GM23338 (cell line): ENCODE measurements around the gene NFATC3. TPM values are rescaled to one million over a fixed set of nuclear protein-coding genes. Genes with fewer than 3 reads are reported as not detected.

Experiments used
- ATAC-seq: fragments of 200-7000 bp; cut with Tn5 transposase; 3 replicates; pipeline ENCODE4 v1.9.1; 2020
- DNase-seq: peaks from one replicate; pipeline ENCODE4 v3.0.0-alpha.2; 2015; ENCODE audit warnings: low spot score
- H2AFZ ChIP-seq: fragments of 200-600 bp; sonication (generic); 2 replicates; pipeline ENCODE4 v1.8.0; 2016; ENCODE audit warnings: antibody characterized with exemption, mild to moderate bottlenecking, moderate library complexity
- H3F3A ChIP-seq: fragments of 200-600 bp; sonication (generic); replicated peaks from 2 replicates; pipeline ENCODE4 v1.8.0; 2017; ENCODE audit warnings: antibody characterized with exemption, mixed run types, low read depth
- H3K27ac ChIP-seq: fragments of 200-600 bp; sonication (generic); 2 replicates; pipeline ENCODE4 v1.6.1; 2016; ENCODE audit warnings: low read depth
- H3K27me3 ChIP-seq: fragments of 200-600 bp; sonication (generic); 2 replicates; pipeline ENCODE4 v1.8.0; 2016; ENCODE audit warnings: mild to moderate bottlenecking, mixed run types, moderate library complexity; ENCODE audit not compliant: insufficient read depth
- H3K36me3 ChIP-seq: fragments of 200-600 bp; sonication (generic); 2 replicates; pipeline ENCODE4 v1.8.0; 2016; ENCODE audit warnings: mild to moderate bottlenecking; ENCODE audit not compliant: insufficient read depth
- H3K4me1 ChIP-seq: fragments of 200-600 bp; sonication (generic); 2 replicates; pipeline ENCODE4 v1.8.0; 2016; ENCODE audit warnings: mild to moderate bottlenecking, moderate library complexity; ENCODE audit not compliant: insufficient read depth
- H3K4me2 ChIP-seq: fragments of 200-600 bp; sonication (generic); 2 replicates; pipeline ENCODE4 v1.7.1; 2017; ENCODE audit warnings: mixed run types
- H3K4me3 ChIP-seq: fragments of 200-600 bp; sonication (generic); 2 replicates; pipeline ENCODE4 v1.6.1; 2016; ENCODE audit warnings: mixed run types
- H3K79me2 ChIP-seq: fragments of 200-600 bp; sonication (generic); replicated peaks from 2 replicates; pipeline ENCODE4 v1.8.0; 2017; ENCODE audit warnings: mild to moderate bottlenecking; ENCODE audit not compliant: insufficient read depth
- H3K9me2 ChIP-seq: fragments of 200-600 bp; sonication (generic); 2 replicates; pipeline ENCODE4 v1.8.0; 2017; ENCODE audit not compliant: insufficient read depth
- H4K20me1 ChIP-seq: fragments of 200-600 bp; sonication (generic); replicated peaks from 2 replicates; pipeline ENCODE4 v1.8.0; 2017; ENCODE audit warnings: mild to moderate bottlenecking; ENCODE audit not compliant: insufficient read depth
- H3K27ac Mint-ChIP-seq: 2 replicates; pipeline ENCODE4 v1.8.0; 2020; ENCODE audit warnings: inconsistent platforms, mild to moderate bottlenecking, moderate library complexity, mixed read lengths
- H3K27me3 Mint-ChIP-seq: 3 replicates; pipeline ENCODE4 v1.8.0; 2022; ENCODE audit warnings: low read depth, mild to moderate bottlenecking, moderate library complexity, mixed read lengths, inconsistent platforms; ENCODE audit not compliant: insufficient read depth, poor library complexity
- H3K36me3 Mint-ChIP-seq: 3 replicates; pipeline ENCODE4 v1.8.0; 2021; ENCODE audit warnings: low read depth, mild to moderate bottlenecking, inconsistent platforms, moderate library complexity, mixed read lengths
- H3K4me1 Mint-ChIP-seq: 3 replicates; pipeline ENCODE4 v1.8.0; 2020; ENCODE audit warnings: mild to moderate bottlenecking, inconsistent platforms, mixed read lengths
- H3K4me3 Mint-ChIP-seq: 3 replicates; pipeline ENCODE4 v1.8.0; 2021; ENCODE audit warnings: moderate library complexity, mild to moderate bottlenecking, inconsistent platforms, mixed read lengths
- H3K9me3 Mint-ChIP-seq: 3 replicates; pipeline ENCODE4 v1.8.0; 2020; ENCODE audit warnings: moderate library complexity, mild to moderate bottlenecking, inconsistent platforms, mixed read lengths
- EZH2phosphoT487 ChIP-seq: fragments of 200-600 bp; sonication (generic); IDR thresholded peaks from one replicate; pipeline ENCODE4 v1.8.1; 2018; ENCODE audit warnings: antibody characterized with exemption; ENCODE audit not compliant: unreplicated experiment
- NANOG ChIP-seq: IDR thresholded peaks from 2 replicates; pipeline ENCODE4 v1.6.1; 2016; ENCODE audit warnings: antibody characterized with exemption, borderline replicate concordance
- ZNF114 ChIP-seq: fragments of 250-450 bp; sonication (Bioruptor Pico); IDR thresholded peaks from 2 replicates; pipeline ENCODE4 v1.5.0; 2020; ENCODE audit warnings: mild to moderate bottlenecking, moderate library complexity
- ZNF331 ChIP-seq: fragments of 250-450 bp; sonication (Bioruptor Pico); IDR thresholded peaks from 2 replicates; pipeline ENCODE4 v1.5.0; 2020; ENCODE audit warnings: low read depth, mild to moderate bottlenecking, moderate library complexity
- polyA plus RNA-seq: library from polyadenylated mRNA; unstranded; fragments of >200 nt; fragmentation: Nextera tagmentation; extraction: Ambion mirVana; gene quantifications from 2 replicates; pipeline ENCODE4 v1.2.1, GENCODE V29; 2016
- total RNA-seq: library from RNA; depleted of rRNA; stranded (reverse); fragments of >200 nt; shearing (Covaris generic); gene quantifications from 2 replicates; pipeline ENCODE4 v1.2.3, GENCODE V29; 2014
- TF ChIP-seq, protein P1 (sequence below): fragments of 250-450 bp; sonication (Bioruptor Pico); IDR thresholded peaks from 2 replicates; pipeline ENCODE4 v1.5.0; 2020; ENCODE audit warnings: mild to moderate bottlenecking, moderate library complexity
- TF ChIP-seq, protein P2 (sequence below): IDR thresholded peaks from one replicate; pipeline ENCODE4 v1.6.1; 2018; ENCODE audit warnings: antibody characterized with exemption; ENCODE audit not compliant: unreplicated experiment

The NFATC3 gene
- total and polyA plus RNA-seq, 2 experiments from 2014 or later = 9.2 to 40.9 TPM

- peaks cover 1% of the 10 kb centered on the region; the same call in 2 of the 3 replicates for H3K36me3 Mint-ChIP-seq
- peaks cover 12% of the 10 kb centered on the region for H3K27me3 Mint-ChIP-seq
- TF ChIP-seq EZH2phosphoT487 = no peak
- TF ChIP-seq, protein P1, sequence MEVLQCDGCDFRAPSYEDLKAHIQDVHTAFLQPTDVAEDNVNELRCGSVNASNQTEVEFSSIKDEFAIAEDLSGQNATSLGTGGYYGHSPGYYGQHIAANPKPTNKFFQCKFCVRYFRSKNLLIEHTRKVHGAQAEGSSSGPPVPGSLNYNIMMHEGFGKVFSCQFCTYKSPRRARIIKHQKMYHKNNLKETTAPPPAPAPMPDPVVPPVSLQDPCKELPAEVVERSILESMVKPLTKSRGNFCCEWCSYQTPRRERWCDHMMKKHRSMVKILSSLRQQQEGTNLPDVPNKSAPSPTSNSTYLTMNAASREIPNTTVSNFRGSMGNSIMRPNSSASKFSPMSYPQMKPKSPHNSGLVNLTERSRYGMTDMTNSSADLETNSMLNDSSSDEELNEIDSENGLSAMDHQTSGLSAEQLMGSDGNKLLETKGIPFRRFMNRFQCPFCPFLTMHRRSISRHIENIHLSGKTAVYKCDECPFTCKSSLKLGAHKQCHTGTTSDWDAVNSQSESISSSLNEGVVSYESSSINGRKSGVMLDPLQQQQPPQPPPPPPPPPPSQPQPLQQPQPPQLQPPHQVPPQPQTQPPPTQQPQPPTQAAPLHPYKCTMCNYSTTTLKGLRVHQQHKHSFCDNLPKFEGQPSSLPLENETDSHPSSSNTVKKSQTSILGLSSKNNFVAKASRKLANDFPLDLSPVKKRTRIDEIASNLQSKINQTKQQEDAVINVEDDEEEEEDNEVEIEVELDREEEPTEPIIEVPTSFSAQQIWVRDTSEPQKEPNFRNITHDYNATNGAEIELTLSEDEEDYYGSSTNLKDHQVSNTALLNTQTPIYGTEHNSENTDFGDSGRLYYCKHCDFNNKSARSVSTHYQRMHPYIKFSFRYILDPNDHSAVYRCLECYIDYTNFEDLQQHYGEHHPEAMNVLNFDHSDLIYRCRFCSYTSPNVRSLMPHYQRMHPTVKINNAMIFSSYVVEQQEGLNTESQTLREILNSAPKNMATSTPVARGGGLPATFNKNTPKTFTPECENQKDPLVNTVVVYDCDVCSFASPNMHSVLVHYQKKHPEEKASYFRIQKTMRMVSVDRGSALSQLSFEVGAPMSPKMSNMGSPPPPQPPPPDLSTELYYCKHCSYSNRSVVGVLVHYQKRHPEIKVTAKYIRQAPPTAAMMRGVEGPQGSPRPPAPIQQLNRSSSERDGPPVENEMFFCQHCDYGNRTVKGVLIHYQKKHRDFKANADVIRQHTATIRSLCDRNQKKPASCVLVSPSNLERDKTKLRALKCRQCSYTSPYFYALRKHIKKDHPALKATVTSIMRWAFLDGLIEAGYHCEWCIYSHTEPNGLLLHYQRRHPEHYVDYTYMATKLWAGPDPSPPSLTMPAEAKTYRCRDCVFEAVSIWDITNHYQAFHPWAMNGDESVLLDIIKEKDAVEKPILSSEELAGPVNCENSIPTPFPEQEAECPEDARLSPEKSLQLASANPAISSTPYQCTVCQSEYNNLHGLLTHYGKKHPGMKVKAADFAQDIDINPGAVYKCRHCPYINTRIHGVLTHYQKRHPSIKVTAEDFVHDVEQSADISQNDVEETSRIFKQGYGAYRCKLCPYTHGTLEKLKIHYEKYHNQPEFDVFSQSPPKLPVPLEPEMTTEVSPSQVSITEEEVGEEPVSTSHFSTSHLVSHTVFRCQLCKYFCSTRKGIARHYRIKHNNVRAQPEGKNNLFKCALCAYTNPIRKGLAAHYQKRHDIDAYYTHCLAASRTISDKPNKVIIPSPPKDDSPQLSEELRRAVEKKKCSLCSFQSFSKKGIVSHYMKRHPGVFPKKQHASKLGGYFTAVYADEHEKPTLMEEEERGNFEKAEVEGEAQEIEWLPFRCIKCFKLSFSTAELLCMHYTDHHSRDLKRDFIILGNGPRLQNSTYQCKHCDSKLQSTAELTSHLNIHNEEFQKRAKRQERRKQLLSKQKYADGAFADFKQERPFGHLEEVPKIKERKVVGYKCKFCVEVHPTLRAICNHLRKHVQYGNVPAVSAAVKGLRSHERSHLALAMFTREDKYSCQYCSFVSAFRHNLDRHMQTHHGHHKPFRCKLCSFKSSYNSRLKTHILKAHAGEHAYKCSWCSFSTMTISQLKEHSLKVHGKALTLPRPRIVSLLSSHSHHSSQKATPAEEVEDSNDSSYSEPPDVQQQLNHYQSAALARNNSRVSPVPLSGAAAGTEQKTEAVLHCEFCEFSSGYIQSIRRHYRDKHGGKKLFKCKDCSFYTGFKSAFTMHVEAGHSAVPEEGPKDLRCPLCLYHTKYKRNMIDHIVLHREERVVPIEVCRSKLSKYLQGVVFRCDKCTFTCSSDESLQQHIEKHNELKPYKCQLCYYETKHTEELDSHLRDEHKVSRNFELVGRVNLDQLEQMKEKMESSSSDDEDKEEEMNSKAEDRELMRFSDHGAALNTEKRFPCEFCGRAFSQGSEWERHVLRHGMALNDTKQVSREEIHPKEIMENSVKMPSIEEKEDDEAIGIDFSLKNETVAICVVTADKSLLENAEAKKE (CRISPR knock-in tag) = no peak
- TF ChIP-seq, protein P2, sequence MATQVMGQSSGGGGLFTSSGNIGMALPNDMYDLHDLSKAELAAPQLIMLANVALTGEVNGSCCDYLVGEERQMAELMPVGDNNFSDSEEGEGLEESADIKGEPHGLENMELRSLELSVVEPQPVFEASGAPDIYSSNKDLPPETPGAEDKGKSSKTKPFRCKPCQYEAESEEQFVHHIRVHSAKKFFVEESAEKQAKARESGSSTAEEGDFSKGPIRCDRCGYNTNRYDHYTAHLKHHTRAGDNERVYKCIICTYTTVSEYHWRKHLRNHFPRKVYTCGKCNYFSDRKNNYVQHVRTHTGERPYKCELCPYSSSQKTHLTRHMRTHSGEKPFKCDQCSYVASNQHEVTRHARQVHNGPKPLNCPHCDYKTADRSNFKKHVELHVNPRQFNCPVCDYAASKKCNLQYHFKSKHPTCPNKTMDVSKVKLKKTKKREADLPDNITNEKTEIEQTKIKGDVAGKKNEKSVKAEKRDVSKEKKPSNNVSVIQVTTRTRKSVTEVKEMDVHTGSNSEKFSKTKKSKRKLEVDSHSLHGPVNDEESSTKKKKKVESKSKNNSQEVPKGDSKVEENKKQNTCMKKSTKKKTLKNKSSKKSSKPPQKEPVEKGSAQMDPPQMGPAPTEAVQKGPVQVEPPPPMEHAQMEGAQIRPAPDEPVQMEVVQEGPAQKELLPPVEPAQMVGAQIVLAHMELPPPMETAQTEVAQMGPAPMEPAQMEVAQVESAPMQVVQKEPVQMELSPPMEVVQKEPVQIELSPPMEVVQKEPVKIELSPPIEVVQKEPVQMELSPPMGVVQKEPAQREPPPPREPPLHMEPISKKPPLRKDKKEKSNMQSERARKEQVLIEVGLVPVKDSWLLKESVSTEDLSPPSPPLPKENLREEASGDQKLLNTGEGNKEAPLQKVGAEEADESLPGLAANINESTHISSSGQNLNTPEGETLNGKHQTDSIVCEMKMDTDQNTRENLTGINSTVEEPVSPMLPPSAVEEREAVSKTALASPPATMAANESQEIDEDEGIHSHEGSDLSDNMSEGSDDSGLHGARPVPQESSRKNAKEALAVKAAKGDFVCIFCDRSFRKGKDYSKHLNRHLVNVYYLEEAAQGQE = no peak
- no peak for TF ChIP-seq ZNF114
- TF ChIP-seq ZNF331 = no peak
- no peak for TF ChIP-seq NANOG
- Histone ChIP-seq H3K79me2 (peaks cover 27% of the 10 kb centered on the region), H2AFZ (no peak overlapping the region; the same call in 1 of the 2 replicates), H3K4me3 (peak overlapping the region; percentile 60), H3K4me1 (peaks cover 19% of the 10 kb centered on the region), H4K20me1 (peaks cover 15% of the 10 kb centered on the region), H3K27me3 (no peaks in the 10 kb centered on the region), H3K9me2 (no peaks in the 10 kb centered on the region), H3K27ac (0 out of 2 replicates have a peak overlapping the region, but pooled peaks have one; percentile 98), H3K36me3 (no peaks in the 10 kb centered on the region), H3K4me2 (peak overlapping the region; percentile 99), H3F3A (peaks cover 9% of the 10 kb centered on the region)
- DNase-seq (no peak), ATAC-seq (no peak)
- peak overlapping the region; percentile 86 for H3K4me3 Mint-ChIP-seq
- H3K27ac Mint-ChIP-seq = no peak overlapping the region
- no peaks in the 10 kb centered on the region for H3K9me3 Mint-ChIP-seq
- peaks cover 14% of the 10 kb centered on the region for H3K4me1 Mint-ChIP-seq
Observed at GRCh38 chr16:68083239-68083781, 1.9 kb upstream of the NFATC3 start.
